ENCODE measurements around the gene TBC1D9. TPM values are rescaled to one million over a fixed set of nuclear protein-coding genes. Genes with fewer than 3 reads are reported as not detected.

The TBC1D9 gene
- polyA plus RNA-seq, 1 donor (not counting 4 experiments of a cell fraction or from before 2014, with no cell fraction given) = 11.6 TPM

Small RNAs within 50 kb of the gene (small RNA-seq; reads per million reads assigned to genes)
- gene AC108019.1 (ENCODE audit: insufficient read length in 3 of 3, low read depth in 3 of 3, low replicate concordance in 1 of 3) = 0 reads per million in 3 experiments
- 0 reads per million in 3 experiments for gene RF00019 (ENCODE audit: insufficient read length in 3 of 3, low read depth in 3 of 3, low replicate concordance in 1 of 3)
- gene RN7SL152P (ENCODE audit: insufficient read length in 3 of 3, low read depth in 3 of 3, low replicate concordance in 1 of 3) = 0 reads per million in 3 experiments
- 0 reads per million in 3 experiments for gene RNY1P14 (ENCODE audit: insufficient read length in 3 of 3, low read depth in 3 of 3, low replicate concordance in 1 of 3)

Other genes starting within 250 kb of the TBC1D9 start
- gene ELMOD2, start 232.2 kb downstream of the TBC1D9 start, polyA plus RNA-seq = 11.8 to 21.9 TPM (median 15.1 TPM) in 3 replicates
- gene UCP1, start 187.4 kb downstream of the TBC1D9 start, polyA plus RNA-seq = not detected in 3 replicates